HG03521 (cell line): ENCODE results near the gene PLD1.

Experiments used
- ATAC-seq: cut with Tn5 transposase; IDR thresholded peaks from one replicate; pipeline ENCODE4 v1.9.1; 2021; ENCODE audit warnings: mild to moderate bottlenecking, moderate library complexity; ENCODE audit not compliant: unreplicated experiment

The PLD1 gene

GRCh38 chr3:171776839-171777583 is 33.3 kb downstream of the PLD1 start:
- ATAC-seq, result no peak

GRCh38 chr3:171776411-171776810 is 33.9 kb downstream of the PLD1 start:
- ATAC-seq, result no peak

GRCh38 chr3:171775943-171776342 is 34.3 kb downstream of the PLD1 start:
- ATAC-seq, result no peak

- ATAC-seq, result no peak
Observed at GRCh38 chr3:171774521-171774920, 35.8 kb downstream of the PLD1 start.

- ATAC-seq, result no peak
Observed at GRCh38 chr3:171772427-171773056, 37.7 kb downstream of the PLD1 start.

- no peak for ATAC-seq
Observed at GRCh38 chr3:171770689-171771620, 39.3 kb downstream of the PLD1 start.

GRCh38 chr3:171769461-171769860 is 40.8 kb downstream of the PLD1 start:
- no peak for ATAC-seq

GRCh38 chr3:171768986-171769385 is 41.3 kb downstream of the PLD1 start:
- ATAC-seq, result no peak

- no peak for ATAC-seq
Observed at GRCh38 chr3:171768281-171768900, 41.9 kb downstream of the PLD1 start.

GRCh38 chr3:171765511-171765887 is 44.8 kb downstream of the PLD1 start:
- ATAC-seq, result no peak

- no peak for ATAC-seq
Observed at GRCh38 chr3:171763392-171763791, 46.9 kb downstream of the PLD1 start.

GRCh38 chr3:171760477-171760876 is 49.8 kb downstream of the PLD1 start:
- no peak for ATAC-seq

GRCh38 chr3:171758109-171758508 is 52.2 kb downstream of the PLD1 start:
- ATAC-seq, result no peak

GRCh38 chr3:171757361-171758034 is 52.8 kb downstream of the PLD1 start:
- ATAC-seq, result no peak

- no peak for ATAC-seq
Observed at GRCh38 chr3:171755656-171756055, 54.6 kb downstream of the PLD1 start.

GRCh38 chr3:171755015-171755589 is 55.2 kb downstream of the PLD1 start:
- ATAC-seq, result no peak

- no peak for ATAC-seq
Observed at GRCh38 chr3:171753665-171754408, 56.4 kb downstream of the PLD1 start.

GRCh38 chr3:171753025-171753472 is 57.2 kb downstream of the PLD1 start:
- ATAC-seq, result no peak

- ATAC-seq, result no peak
Observed at GRCh38 chr3:171752329-171752728, 58.0 kb downstream of the PLD1 start.
